Measurements from ENCODE around the gene CKAP4. TPM values are rescaled to one million over a fixed set of nuclear protein-coding genes. Genes with fewer than 3 reads are reported as not detected.

Gene CKAP4
- total and polyA plus RNA-seq, 9 of the 15 experiments (the other 6 are each of a cell fraction or from before 2014, with no cell fraction given): 0.08 to 0.20 TPM; not detected in 7

DNA sequence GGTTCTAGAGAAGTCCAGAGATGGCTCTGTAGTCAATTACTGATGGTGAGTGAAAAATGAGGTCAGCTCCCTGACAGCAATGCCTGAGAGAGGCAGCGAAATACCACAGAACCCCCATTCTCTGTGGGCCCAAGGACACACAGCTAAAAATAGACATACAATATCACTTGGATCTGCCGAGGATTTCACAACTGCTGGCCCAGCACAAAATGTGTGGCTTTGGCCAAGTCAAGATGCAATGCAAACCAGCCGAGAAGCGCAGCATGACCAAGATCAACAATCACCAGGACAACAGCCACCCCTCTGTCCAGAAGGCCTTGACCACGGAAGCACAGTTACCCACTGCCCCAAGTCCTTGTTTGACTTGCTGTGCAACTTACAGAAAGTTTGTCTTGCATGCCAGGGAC lies 52.2 kb downstream of the CKAP4 start (continued):
- TF ChIP-seq ESRRA (IDR thresholded peaks at IDR 0.05; ENCODE audit: borderline replicate concordance, low read depth): no peak

DNA sequence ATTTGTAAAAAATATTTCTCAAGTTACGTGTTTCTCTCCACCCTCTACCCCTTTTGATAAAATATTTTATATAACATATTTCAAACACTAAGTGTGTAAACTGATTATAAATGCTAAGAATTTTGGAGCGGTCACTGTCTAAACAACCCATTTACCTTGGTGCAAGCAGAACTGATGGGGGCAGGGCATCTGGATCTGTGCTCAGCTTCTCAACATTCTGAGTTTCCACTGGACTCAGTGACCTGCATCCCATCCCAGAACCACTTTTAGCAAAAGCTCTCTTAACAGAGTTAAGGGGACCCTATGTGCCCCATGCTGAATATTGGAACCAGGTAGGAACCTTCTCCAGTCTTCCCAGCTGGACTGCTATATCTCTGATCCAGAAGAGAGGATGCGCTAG lies 53.5 kb downstream of the CKAP4 start:
- Histone ChIP-seq H3K36me3 (ENCODE audit: control insufficient read depth, insufficient read depth, low read length) (no peaks in the 10 kb centered on the region), H3K79me2 (ENCODE audit: control insufficient read depth, insufficient read depth, low read length) (no peaks in the 10 kb centered on the region), H3K4me3 (no peak overlapping the region), H3K4me2 (ENCODE audit: insufficient read depth, low read length) (no peak overlapping the region), H3K27me3 (ENCODE audit: control insufficient read depth in 2 of 2, insufficient read depth in 2 of 2, low read length in 2 of 2) (peaks cover 0 to 8% of the 10 kb centered on the region in 2 experiments; a peak in 1 of 5 replicates), H3K9me3 (replicated peaks; ENCODE audit: control insufficient read depth, insufficient read depth, low read depth, low read length) (no peaks in the 10 kb centered on the region), H3K9ac (ENCODE audit: insufficient read depth in 1 of 2, low read depth in 2 of 2, low read length in 2 of 2) (no peak overlapping the region), H4K20me1 (replicated peaks; ENCODE audit: control insufficient read depth, insufficient read depth, low read length) (no peaks in the 10 kb centered on the region), H3K4me1 (replicated peaks in 1 of 2; ENCODE audit: control insufficient read depth in 2 of 2, insufficient read depth in 2 of 2, low read length in 2 of 2) (no peaks in the 10 kb centered on the region), H3K27ac (ENCODE audit: extremely low read depth, low read depth, low read length) (no peak overlapping the region), H3K9me1 (ENCODE audit: control insufficient read depth, insufficient read depth, low read length) (no peaks in the 10 kb centered on the region), H2AFZ (ENCODE audit: low read depth, low read length) (no peak overlapping the region)
- 2% methylated on average over 3 of the region's 3 CpGs for WGBS (ENCODE audit: insufficient coverage, low coverage, missing lambda C conversion rate)
- no TSS peak for BruUV-seq (replicated peaks)
- no peak for ATAC-seq
- in situ Hi-C loops (cut with MboI) (no loop called here), intact Hi-C loops (cut with micrococcal nuclease) (no loop called here)
- no peak for FAIRE-seq
- CTCF ChIA-PET (ENCODE audit: low intra/inter-chr PET ratio): interaction anchor here (0.5 kb wide), 1 partner anchor 568 kb away, joined by 5 read pairs; no protein-coding TSS in a partner anchor
- no peak for DNase-seq (ENCODE audit: extremely low read depth in 1 of 4, low spot score in 3 of 4)
- TF ChIP-seq MXI1 (IDR thresholded peaks at IDR 0.05; ENCODE audit: low read depth, low read length): no peak
- TF ChIP-seq ZNF444 (CRISPR knock-in tag; IDR thresholded peaks at IDR 0.05): no peak
- TF ChIP-seq ZNF699 (CRISPR knock-in tag; IDR thresholded peaks at IDR 0.05; ENCODE audit: insufficient replicate concordance): no peak
- no peak for TF ChIP-seq ZNF274 (IDR thresholded peaks at IDR 0.05; ENCODE audit: borderline replicate concordance, low read depth, low read length)
- no peak for TF ChIP-seq ZNF695 (CRISPR knock-in tag; IDR thresholded peaks at IDR 0.05)
- no peak for TF ChIP-seq L3MBTL2 (IDR thresholded peaks at IDR 0.05)
- no peak for TF ChIP-seq GATA2 (CRISPR knock-in tag; IDR thresholded peaks at IDR 0.05)
- no peak for TF ChIP-seq COPS2 (conservative IDR thresholded peaks at IDR 0.05)
- no peak for TF ChIP-seq CBX1 (IDR thresholded peaks at IDR 0.05; ENCODE audit: low read depth)
- no peak for TF ChIP-seq MYNN (IDR thresholded peaks at IDR 0.05)
- no peak for TF ChIP-seq MYNN (CRISPR knock-in tag; IDR thresholded peaks at IDR 0.05)
- no peak for TF ChIP-seq HNRNPH1 (optimal IDR thresholded peaks at IDR 0.05; ENCODE audit: low read depth, low read length)
- no peak for TF ChIP-seq RBM14 (IDR thresholded peaks at IDR 0.05; ENCODE audit: borderline replicate concordance, insufficient read depth, low read depth, low read length)
- no peak for TF ChIP-seq TBL1XR1 (IDR thresholded peaks at IDR 0.05; ENCODE audit: low read length in 2 of 2)
- TF ChIP-seq SIN3A (IDR thresholded peaks at IDR 0.05; ENCODE audit: borderline replicate concordance in 2 of 2, control insufficient read depth in 1 of 2, low read depth in 2 of 2, low read length in 2 of 2): no peak
- POLR2A ChIA-PET: interaction anchor here (0.8 kb wide), 1 partner anchor 870 kb away, joined by 3 read pairs; no protein-coding TSS in a partner anchor

Measured in K562 (cell line).